Stimulated activated CD4-positive, alpha-beta T cell treated with anti-CD3 and anti-CD28 coated beads, Interleukin-4, amount 100 ng/mL, for 48 hours (primary cell): ENCODE measurements around the gene MACROD2.

ENCODE experiments used
- DNase-seq, 2 donors: peaks; one replicate each; pipeline ENCODE4 v3.0.0-alpha.2; 2020; ENCODE audit warnings: low read depth in 2 of 2

Gene MACROD2

GRCh38 chr20:14062786-14063185 is 67.5 kb downstream of the MACROD2 start:
- DNase-seq: no peak

DNA sequence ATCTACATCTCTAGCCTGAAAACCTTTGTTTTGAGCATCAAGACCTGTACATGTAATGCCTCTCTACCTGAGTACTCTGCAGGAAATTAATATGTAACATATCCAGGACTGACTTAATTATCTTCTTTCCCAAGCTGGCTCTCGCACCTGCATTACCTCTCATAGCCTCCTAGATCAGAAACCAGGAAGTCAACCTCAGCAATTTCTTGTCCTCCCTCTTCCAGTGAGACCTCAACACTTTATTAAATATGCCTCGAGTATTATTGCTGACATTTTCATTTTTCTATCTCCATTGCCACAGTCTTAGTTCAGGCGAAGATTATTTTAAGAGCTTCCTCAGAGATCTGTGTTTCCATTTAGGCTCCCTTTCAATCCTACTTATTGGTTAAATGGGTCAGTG is 69.0 kb downstream of the MACROD2 start:
- no peak for DNase-seq

DNA sequence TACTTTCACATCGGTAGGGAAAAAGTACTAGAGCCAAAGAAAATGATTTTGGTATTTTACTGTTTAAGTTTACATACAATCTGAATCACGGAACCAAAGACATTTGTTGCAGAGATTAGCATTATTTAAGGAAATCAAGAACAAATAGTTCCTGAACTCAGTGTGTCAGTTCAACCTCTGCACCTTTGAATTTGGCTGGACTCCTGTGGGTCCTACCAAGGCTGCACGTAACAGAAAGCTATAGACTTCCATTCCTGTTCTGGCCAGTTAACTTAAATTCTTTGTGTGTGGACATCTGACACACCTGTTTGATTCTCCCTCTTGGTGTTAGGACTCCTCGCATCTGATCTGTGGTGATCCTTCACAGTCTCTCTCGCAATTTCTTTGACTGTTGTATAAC is 69.6 kb downstream of the MACROD2 start:
- no peak for DNase-seq

GRCh38 chr20:14065774-14066173 is 70.5 kb downstream of the MACROD2 start:
- DNase-seq: no peak

- DNase-seq: no peak
Observed at GRCh38 chr20:14067603-14068002, 72.3 kb downstream of the MACROD2 start.

- no peak for DNase-seq
Observed at GRCh38 chr20:14069796-14070195, 74.5 kb downstream of the MACROD2 start.

- no peak for DNase-seq
Observed at GRCh38 chr20:14093652-14094051, 98.3 kb downstream of the MACROD2 start.

DNA sequence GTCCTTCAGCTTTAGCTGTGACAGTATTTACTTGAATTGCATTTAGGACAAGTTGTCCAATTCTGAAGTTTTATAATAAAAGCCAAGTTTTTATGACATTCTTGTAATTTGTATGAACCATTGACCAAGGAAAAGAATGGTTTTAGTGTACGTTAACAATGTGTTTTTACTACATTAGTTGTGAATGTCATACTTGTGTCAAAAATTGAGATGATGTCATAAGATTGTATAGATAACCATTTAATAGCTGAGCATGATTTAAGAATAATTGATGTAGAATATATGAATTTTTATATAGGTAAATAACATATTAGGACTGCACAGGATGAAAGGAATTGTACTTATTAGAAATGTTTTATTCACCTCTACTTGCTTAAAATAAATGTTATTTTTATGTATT is 102.9 kb downstream of the MACROD2 start:
- no peak for DNase-seq

DNA sequence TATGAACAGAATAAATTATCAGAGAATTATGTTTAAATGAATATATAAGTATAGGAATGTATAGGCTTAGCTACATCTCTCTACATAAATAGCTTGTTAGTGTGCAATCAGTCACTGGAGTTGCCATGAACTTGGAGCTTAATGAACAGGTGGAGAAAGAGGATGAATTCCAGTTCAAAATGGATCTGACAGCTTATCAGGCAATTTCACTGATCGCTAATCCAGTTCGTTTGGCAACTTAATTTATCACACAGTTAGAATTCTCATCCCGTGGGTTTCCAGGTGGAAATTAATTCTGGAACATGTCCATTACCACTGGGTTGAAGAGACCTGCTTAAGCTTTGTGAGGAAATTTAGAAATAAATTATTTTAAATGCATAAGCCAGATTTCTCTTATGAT is 118.1 kb downstream of the MACROD2 start:
- DNase-seq: no peak

- DNase-seq: no peak
Observed at GRCh38 chr20:14114065-14114704, 118.9 kb downstream of the MACROD2 start.

- no peak for DNase-seq
Observed at GRCh38 chr20:14116037-14116436, 120.7 kb downstream of the MACROD2 start.

GRCh38 chr20:14117768-14118167 is 122.5 kb downstream of the MACROD2 start:
- DNase-seq: no peak

DNA sequence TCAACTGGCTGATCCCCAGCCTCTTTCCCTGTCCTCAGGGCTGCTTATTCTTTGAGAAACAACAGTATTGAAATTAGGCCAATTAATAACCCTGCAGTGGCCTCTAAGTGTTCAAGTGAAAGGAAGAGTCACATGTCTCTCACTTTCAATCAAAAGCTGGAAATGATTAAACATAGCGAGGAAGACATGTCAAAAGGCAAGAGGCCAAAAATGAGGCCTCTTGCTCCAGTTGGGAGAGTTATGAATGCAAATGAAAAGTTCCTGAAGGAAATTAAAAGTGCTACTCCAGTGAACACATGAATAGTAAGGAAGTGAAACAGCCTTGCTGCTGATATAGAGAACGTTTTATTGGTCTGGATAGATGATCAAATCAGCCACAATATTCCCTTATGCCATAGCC is 131.5 kb downstream of the MACROD2 start:
- no peak for DNase-seq

DNA sequence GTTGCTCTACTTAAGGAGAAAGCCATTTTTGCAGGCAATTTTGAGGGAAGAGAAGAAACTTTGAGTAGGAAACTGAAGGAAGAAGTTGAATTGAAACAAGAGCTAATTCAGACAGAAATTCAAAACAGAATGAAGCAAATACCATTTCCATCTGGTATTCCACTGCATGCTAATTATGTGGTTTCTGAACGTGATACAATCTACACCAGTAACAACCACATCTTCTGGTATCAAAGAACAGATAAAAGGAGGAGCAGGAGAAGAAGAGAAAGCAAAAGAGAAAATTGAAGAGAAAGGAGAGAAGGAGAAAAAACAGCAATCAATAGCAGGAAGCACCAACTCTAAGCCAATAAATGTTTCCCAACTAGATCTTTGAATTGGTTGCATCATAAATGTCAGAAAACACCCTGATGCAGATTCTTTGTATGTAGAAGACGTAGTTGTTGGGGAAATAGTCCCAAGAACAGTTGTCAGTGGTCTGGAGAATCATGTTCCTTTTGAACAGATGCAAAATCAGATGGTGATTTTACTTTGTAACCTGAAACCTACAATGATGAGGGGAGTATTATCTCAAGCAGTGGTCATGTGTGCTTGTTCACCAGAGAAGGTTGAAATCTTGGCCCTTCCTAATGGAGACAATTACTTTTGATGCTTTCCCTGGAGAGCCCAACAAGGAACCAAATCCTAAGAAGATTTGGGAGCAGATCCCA is 132.4 kb downstream of the MACROD2 start:
- DNase-seq: no peak

GRCh38 chr20:14134004-14134403 is 138.7 kb downstream of the MACROD2 start:
- DNase-seq: no peak

DNA sequence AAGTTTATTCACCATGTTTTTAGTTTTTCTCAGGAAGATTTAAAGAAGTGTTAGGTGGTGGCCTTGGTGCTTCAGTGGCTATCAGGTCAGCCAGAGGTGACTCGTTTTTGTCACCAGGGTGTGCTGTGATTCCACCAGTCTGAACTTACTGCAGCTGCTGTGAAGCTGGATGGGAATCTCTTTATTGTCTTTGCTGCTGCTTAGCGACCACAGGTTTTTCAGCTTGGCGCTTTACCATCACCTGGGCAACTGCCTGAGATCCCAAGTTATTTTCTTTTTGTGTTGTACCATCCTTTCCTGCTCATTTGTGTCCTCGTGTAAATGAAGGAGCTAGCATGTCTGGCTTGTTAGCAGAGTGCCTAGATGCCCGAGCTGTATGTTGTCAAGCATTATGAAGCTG is 146.9 kb downstream of the MACROD2 start:
- no peak for DNase-seq

- DNase-seq: no peak
Observed at GRCh38 chr20:14142964-14143627, 147.8 kb downstream of the MACROD2 start.

DNA sequence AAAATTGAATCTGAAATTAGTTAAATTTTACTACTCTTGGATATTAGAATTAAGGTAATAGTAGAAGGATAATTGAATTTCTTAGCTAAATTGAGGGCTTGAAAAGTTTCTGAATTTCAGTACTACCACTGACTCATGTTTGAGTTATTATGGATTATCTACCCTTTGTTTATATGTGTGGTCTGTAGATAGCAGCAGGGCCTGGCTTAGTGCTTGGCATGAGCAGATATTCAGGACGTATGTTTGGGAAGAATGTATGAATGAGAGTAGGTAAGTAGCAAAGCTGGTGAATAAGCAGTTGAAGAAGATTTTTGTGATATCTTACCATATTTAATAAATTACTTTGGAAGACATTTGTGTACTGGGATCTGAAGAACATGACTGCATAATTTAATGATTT is 152.7 kb downstream of the MACROD2 start:
- DNase-seq: no peak

DNA sequence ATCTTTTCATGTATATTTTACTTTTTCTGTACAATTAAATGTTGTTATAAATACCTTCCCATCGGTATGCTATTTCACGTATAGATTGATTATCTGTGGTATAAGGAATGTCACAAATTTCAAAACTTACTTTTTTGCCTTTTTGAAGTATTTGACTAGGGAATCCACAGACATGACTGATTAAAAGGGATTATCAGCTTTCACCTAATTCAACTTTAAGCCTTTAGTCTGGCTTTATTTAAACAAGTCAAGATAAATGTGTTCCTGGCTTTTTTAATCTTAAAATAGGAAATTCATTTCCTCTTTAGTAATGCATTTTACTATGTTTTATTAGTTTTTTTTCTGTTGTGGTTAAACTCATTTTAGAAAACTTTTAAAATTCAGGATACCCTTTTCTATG is 160.0 kb downstream of the MACROD2 start:
- DNase-seq: no peak

- DNase-seq: no peak
Observed at GRCh38 chr20:14178528-14178927, 183.2 kb downstream of the MACROD2 start.

DNA sequence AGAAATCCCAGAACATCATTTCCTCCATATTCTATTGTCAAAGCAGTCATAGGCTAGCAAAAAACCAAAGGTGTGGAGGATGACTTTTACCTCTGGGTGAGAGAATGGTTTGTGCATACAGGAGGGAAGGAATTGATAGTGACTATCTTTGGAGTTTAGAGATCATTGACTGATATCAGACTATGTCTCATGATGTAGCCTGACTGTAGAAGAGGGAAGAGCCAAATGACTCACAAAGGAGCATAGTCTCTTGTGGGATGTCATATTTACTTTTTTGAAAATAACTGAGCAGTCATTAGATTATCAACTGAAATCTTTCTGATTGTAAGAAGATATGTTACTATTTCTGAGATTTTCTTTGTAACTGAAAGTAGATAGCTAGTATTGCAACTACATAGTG is 183.6 kb downstream of the MACROD2 start:
- DNase-seq: no peak

GRCh38 chr20:14189794-14190402 is 194.6 kb downstream of the MACROD2 start:
- no peak for DNase-seq

- no peak for DNase-seq
Observed at GRCh38 chr20:14191559-14191958, 196.2 kb downstream of the MACROD2 start.
